GM12872 (cell line): ENCODE data around the gene OR1L1.

Source experiments
- CTCF ChIP-seq: IDR thresholded peaks from 3 replicates; pipeline ENCODE4 v1.5.1; 2011; ENCODE audit warnings: low read depth, mild to moderate bottlenecking, low read length, moderate library complexity; ENCODE audit not compliant: insufficient read depth

The OR1L1 gene

GRCh38 chr9:122661416-122661815 is at the start of gene OR1L1:
TSS of gene OR1L1 (plus strand) at chr9:122661716. CDS start at chr9:122661716, 0 bp downstream.
- TF ChIP-seq CTCF = no peak

- TF ChIP-seq CTCF = no peak
Observed at GRCh38 chr9:122614362-122614761, 47.2 kb upstream of the OR1L1 start, which contains the start of gene OR1Q1. TSS of gene OR1Q1 (plus strand) at chr9:122614738. CDS start at chr9:122614738, 0 bp downstream.

DNA sequence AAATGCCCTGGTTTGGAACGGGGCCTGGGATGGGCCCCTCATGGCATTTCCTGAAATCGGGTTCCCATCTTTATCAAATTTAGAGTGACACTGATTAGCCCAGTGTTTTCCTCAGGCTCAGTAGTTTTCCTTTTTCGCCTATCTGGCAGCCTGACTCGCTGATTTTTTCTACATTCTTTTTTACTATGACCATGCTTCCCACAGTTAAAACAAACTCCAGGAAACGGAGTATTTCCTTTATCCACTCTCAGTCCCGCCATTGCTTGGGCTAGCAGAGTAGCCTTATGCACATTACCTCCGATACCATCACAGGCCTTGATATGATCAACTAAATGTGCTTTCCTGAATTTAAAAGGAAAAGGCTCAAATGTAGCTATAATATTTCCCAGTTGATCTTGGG is 41.5 kb upstream of the OR1L1 start:
- no peak for TF ChIP-seq CTCF

DNA sequence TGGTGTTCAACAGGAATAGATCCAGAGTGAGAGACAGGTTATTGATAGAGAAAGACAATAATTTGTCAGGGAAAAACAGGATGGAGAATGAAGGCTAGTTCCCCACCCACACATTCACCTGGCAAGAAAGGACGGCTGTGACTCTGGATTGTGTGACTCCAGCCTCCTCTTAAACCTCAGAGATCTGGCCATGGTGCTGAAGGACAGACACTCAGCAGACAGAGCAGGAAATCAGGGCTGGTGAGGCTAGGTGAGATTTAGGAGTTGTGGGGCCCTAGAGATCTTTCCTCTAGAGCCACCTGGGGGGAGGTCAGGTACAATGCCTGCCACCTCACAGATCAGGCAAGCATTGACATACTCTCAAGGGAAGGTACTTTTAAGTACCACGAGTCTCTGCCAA is 19.3 kb upstream of the OR1L1 start:
- TF ChIP-seq CTCF = no peak

DNA sequence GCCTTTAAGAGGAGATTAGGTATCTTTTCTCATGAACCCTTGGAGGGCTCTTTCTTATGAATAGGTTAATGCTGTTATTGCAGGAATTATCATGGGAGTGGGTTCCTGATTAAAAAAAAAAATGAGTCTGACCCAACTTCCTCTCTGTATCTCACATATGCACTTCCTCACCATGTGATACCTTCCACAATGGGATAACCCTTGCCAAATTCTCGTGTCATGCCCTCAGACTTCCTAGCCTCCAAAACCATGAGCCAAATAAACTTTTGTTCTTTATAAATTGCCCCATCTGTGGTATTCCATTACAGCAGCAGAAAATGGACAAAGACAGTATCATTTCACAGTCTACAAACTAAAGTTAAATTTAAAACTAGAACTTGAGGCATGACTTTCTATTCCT is 5.1 kb upstream of the OR1L1 start:
- no peak for TF ChIP-seq CTCF

DNA sequence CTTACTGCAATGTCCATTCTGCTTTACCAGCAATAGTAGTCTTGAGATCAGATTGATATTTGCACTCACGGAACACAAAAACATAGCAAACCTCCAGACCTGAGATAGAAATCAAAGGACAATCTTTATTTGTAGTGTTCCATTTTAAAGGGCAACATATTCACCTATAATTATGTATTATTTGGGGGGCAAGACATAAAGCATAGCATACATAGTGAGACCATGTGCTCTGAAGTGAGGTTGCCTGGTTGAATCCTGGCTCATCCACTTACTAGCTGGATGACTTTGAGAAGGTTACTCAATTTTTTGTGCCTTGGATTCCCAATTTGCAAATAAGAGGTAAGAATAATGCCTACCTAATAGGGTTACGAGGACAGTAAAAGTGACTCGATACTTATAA is 4.0 kb upstream of the OR1L1 start, which contains the start of gene OR1B1:
TSS of gene OR1B1 (minus strand) at position 101 of the 400 bp plus-strand sequence.
- no peak for TF ChIP-seq CTCF

DNA sequence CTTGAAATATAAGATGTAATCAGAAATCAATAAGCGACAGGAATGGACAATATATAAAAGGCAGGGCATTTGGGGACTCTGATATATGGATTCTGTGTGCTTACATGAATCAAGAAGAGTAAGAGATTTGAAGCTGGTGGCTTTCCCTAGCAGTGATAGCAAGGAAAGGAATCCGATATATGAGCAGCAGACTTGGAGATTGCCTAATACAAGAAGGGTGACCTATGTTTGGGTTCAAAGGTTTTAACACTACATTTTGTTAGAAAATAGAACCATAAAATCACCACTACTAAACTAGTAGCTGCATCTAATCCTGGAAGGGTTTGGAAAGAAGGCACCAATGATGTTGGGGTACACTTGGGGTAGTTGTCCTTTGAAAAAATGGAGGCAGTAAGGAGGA is 11.0 kb downstream of the OR1L1 start:
- no peak for TF ChIP-seq CTCF
